GM19025 (cell line): ENCODE measurements around the gene FAM83G.

Experiments used
- ATAC-seq: cut with Tn5 transposase; IDR thresholded peaks from one replicate; pipeline ENCODE4 v1.9.1; 2021; ENCODE audit warnings: mild to moderate bottlenecking, low read depth, moderate library complexity; ENCODE audit not compliant: unreplicated experiment

FAM83G gene

DNA sequence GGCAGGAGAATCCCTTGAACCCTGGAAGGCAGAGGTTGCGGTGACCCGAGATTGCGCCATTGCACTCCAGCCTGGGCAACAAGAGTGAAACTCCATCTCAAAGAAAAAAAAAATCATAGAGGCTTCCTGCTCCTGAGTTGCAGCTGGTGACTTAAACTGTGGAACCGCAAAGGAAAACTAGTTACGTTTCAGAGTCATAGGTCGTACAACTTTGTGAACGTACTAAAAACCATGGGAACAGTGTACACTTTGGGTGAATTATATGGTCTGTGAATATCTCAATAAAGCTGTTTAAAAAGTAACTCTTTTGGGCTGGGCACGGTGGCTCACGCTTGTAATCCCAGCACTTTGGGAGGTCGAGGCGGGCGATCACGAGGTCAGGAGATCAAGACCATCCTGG lies 29.0 kb downstream of the FAM83G start:
- no peak for ATAC-seq

DNA sequence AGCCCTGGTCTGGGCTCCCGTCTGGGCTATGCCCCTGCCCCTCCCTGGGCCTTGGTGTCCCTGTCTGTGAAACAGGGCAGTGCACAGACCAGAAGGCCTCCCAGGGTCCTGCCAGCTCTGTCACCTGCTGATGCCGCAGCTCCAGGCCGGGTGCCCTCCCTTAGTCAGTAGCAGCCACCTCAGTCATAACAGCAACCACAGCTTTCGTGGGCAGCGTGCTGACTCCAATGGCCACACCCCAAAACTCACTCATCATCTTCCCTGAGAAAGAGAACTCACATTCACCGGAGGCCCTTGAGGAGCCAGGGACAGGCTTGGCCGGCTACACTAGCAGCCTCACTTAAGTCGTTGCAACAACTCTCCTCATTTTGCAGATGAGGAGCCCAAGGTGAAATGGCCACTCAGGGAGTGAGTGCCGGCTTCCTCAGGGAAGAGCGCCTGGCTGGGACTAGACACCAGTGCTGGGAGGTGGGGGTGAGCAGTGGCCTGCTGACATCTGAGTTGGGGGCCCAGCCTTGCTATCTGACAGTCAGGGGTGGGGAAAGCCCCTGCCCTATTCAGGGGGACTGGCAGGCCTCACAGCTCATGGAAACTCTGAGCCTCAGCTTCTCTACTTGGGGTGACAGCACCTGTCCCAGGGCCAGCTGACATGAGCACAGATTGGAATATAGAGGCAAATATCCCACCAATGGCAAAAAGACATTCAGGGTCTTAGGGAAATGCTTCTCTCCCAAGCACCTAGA lies 30.0 kb downstream of the FAM83G start:
- ATAC-seq = no peak

DNA sequence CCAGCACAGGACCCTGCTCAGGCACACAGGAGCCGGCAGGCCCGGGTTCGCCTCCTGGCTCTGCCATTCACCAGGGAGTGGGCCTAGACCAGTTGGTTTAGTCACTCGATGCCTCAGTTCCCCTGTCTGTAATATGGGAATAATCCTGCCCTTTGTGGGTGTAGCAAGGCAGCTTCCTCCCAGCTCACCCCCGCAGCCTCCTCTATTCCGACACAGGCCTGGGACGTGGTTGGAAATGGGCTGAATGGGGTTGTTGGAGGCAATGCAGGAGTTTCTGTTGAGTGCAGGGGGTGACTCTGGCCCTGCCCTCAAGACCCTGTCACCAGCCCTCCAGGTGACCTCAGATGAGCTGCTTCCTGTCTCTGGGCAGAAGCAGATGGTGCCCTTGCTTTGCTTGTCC lies 32.8 kb downstream of the FAM83G start:
- ATAC-seq = no peak

DNA sequence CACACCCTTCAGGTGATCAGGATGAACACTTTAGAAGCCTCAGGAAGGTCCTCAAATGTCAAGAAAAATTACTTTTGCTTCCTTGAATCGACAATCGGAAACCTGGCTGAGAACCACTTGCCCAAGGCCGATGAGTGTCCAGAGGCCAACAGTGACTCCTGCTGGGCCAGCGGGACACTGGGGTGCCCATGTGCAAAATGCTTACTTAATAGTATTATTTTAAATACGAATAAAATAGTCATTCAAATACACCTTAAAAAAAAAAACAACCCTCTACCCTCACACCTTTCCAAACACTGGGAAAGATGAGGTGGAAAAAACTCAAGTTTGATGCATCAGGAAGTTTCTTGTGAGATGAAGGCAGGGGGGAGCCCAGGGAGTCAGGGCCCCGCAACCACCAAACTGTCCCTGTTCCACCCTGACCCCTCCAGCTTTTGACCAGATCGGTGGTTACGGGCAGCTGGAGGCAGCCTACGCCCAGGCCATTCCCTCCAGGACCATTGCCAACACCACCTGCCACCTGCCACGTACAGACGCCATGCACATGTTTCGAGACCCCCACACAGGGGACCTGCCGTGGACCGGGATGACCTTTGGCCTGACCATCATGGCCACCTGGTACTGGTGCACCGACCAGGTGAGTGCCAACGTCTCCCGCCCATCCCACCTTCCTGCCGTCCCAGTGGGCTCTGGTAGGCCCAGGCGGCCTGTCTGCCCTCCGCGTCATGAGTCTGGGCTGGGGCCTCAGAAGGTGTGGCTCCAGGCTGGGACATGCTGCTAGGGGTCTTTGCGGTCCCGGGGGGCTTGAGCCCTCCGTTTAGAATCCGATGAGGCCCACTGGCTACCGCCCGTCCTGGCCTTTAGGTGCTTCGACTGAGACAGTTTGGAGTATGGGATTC lies 33.7 kb downstream of the FAM83G start:
- no peak for ATAC-seq

DNA sequence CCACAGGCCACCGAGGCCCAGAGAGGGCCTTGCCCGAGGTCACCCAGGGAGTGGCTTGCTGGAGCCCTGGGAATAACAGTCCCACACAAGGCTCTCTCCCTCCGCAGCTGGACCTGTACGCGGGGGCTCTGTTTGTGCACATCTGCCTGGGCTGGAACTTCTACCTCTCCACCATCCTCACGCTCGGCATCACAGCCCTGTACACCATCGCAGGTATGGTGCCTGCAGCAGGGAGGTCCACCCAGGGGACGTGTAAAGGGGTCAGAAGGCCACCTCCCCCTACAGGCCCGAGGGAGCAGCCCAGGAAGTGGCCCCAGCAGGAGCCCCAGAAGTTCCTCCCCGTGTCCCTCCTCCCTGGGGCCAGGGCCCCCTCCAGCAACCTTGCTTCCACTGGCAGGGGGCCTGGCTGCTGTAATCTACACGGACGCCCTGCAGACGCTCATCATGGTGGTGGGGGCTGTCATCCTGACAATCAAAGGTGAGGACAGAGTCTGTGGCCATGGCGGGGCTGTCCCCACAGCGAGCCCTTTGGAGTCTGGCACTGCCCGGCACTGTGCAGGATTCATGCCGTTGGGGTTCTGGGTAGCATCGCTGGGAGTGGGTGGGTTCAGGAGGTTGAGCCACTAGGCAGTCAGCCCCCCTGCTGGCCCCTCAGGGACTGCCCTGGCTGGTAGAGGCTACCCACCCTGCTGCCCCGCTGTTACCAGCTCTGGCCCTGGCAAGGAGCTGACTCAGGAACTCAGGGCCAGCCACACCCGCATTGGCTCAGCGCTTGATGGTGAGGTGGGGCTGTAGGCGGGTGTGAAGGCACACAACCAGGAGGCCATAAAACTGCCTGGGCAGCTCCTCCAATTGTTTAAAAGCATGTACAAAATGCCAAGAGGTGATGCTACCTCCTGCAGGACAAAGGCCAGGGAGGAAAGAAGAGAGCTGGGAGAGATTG lies 35.3 kb downstream of the FAM83G start:
- ATAC-seq = no peak

DNA sequence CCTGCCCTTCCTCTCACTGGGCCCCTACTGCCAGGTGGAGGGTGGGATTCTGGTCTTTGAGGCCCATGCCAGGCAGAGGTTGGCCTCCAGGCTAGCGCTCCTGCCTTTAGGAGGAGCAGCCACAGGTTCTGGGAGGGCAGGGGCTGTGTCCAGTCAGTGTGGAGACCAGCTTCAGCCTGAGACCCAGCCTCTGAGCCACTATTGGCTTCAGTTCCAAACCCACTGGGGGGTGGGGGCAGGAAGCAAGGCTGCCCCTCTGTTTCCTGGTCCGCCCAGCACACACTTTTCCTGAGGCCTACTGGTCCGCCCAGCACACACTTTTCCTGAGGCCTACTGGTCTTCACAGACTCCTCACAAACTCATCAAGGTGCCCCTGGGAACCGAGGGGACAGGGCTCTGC lies 36.2 kb downstream of the FAM83G start:
- no peak for ATAC-seq

DNA sequence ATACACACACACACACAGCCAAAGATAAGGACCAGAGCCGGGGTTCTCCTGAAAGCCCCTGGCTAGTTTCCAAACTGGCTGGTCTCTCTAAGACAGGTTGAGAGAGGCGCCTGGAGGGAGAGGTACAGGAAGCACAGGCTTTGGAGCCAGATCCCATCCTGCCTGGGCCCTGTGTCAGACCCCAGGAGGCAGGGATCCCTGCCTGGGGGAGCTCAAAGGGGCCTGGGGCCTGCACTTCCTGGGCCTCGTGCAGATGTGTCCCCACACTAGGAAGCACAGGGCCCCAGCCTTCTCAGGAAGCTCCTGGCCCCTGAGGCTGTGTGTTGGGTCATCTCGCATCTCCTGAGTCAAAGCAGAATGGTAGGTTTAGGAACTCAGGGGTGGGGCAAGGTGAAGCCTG lies 36.6 kb downstream of the FAM83G start:
- ATAC-seq = no peak

DNA sequence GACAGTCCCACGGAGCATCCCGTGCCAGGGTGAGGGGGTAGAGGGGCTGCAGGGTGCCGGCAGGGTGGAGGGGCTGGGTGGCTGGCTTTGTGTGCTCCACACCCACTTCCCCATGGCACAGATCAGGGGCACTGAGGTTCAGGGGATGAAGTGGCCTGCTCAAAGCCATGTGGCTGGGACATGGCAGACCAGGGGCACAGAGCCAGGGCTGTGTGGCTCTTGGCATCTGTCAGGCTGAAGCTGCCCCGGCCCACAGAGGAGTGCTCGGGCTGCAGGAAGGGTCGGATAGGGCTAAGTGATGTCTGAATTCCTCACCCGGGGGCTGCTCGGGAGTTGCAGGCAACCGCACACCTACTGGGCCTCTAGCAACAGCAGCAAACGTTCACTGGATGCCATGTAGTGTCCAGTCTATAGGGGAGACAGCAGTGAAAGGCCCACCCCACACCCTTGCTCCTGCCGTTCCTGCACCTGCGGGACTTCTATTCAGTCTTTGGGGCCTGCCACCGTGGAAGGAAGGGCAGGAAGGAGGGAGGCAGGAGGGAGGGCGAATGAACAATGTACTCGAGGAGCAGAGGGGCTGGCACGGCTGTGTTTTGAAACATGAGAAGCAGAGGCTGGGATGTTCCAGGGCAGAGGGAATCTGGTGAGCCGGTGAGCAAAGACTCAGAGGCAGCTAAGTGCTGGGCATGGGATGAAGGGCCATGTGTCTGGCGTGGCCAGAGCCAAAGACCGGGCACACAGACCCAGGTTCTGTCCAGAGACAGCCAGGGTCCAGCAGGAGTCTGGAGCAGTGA lies 37.5 kb downstream of the FAM83G start:
- no peak for ATAC-seq

DNA sequence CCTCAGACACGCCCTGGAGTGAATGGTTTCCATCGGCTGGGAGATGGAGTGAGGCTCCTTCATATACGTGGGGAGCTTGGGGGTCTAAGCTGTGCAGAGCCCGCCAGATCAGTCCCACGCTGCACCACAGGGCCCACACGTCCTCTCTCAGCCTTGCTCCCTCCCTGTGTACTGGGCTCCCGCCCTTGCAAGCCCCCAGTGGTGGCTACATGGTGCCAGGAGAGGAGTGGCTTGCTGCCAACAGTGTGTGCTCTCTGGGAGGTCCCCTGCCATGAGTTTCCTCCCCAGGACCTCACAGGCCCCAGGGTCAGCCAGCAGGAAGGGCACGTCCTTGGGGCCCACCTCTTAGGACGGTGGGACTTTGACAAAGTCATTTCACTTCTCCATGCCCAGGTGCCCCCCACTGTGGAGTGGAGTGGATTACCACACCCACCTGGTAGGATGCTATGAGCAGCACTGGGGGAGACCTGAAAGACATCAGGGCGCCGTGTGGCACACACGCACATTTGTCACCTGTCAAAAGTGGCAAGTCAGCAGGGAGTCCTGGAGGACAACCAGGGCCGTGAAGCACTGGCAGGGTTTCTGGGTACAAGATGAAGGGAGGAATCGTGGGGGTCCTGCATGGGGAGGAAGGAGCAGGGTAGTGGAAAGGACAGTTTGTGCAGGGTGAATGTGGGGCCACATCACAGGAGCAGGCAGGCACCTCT lies 38.9 kb downstream of the FAM83G start:
- ATAC-seq = no peak

DNA sequence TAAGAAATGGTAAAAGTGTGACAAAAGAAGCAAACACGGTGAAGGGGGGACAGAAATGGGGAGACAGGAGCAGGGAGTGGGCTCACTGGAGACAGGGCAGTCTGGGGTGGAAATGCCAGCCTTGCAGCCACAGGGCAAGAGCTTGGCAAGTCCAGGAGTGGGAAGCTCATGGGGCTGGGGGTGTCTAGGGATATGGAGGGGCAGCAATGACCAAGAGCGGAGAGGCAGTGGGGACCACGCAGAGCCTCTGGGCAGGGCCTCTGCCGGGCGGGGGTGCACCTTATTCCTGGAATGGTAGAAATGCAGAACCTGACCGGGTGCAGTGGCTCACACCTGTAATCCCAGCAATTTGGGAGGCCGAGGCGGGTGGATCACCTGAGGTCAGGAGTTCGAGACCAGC lies 40.0 kb downstream of the FAM83G start:
- no peak for ATAC-seq

DNA sequence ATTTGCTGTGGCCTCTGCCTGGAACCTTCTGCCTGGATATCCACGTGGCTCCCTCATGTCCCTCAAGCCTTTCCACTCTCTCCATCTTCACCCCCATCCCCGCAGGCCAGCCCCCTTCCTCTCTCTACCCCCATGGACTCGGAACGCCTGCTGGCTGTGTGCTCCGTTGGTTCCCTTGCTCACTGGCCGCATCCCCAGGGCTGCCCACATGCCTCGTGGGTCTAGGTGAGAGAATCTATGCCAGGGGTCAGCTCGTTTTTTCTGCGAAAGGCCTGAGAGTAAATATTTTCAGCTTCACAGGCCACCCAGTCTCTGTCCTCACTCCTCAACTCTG lies 40.6 kb downstream of the FAM83G start:
- no peak for ATAC-seq

DNA sequence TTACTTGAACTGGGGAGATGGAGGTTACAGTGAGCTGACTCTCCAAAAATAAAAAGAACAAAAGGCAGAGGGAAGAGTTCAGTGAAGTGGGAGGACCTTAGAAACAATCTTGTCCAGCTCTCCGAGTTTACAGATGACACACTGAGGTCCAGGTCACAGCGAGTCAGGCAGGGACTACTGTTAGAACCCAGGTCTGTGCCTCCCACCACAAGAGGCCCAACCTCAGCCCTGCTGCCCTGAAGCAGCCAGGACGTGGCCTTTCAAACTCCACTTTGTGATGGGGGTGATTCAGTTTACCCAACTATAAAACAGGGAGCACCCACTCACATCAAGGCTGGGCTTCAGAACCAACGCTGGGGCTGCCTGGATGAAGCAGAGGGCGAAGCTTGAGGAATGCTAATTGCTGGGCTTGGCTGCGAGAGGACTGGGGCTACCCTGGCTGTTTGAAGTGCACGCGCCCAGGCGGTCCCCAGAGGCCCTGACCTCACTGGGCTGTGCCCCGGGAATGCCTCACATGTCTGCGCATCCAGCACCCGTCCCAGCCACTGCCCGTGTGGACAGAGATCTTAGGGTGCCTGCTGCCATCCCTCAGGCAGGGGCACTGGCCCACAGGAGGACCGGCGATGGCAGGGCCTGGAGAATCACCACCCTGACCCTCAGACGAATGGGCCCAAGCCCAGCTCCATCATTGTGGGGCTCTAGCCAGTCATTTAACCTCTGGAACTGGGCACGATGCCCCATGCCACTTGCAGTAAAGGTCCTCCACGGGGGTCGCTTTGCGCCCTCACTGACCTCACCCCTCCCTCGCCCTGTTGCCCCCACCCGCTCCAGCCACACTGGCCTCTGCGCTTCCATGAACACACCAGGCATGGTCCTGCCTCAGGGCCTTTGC lies 41.2 kb downstream of the FAM83G start:
- no peak for ATAC-seq

DNA sequence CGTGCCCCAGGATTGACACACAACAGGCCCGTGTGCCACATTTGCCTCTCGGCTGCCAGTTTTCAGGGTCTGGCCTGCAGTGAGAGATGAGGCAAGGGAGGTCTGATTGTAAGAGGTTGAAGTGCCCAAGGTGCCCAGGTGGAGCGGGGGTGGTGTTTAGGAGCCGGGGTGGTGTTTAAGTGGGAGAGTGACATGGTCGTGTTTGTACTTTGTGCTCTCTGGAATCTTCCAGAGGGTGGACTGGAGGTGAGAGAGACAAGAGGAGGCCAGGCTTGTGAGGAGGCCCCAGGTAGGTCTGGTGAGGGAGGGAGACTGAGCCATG lies 42.1 kb downstream of the FAM83G start:
- no peak for ATAC-seq

DNA sequence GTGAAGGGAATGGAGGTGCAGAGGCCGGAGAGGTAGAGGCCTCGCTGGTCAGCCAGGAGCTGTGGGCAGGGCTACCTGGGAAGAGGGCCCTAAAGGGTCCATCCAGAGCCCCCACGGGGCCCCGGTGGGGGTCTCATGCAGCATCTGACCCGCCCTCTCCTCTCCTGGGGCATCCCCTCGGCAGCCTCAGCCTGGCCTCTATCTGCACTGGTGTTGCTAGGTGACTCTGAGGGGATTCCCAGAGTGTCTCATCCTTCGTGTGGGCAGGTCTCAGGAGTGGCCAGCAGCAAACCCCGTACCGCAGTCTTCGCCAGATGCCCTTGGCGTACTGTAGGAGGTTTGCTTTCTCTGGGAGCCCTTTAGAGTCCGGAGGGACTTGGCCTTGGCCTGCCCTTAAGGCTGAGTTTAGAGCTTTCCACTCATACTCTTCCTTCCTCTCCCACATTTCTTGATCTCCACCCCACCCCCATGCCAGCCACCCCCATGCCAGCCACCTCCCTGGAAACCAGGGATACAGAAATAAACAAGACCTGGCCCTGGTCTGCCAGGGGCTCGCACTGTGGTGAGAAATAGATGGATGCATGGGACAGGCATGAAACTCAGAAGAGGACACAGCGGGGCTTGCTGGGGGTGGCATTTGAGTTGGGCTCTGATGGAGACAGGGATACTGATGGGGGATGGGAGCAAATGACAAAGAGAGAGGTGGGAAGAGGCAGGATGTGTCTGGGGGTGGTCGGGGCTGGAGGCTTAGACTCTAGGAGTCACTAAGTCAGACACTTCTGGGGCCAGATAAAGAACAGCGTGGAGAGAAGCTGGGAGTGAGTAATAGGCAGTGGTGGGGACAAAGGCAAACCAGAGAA lies 42.7 kb downstream of the FAM83G start:
- no peak for ATAC-seq

DNA sequence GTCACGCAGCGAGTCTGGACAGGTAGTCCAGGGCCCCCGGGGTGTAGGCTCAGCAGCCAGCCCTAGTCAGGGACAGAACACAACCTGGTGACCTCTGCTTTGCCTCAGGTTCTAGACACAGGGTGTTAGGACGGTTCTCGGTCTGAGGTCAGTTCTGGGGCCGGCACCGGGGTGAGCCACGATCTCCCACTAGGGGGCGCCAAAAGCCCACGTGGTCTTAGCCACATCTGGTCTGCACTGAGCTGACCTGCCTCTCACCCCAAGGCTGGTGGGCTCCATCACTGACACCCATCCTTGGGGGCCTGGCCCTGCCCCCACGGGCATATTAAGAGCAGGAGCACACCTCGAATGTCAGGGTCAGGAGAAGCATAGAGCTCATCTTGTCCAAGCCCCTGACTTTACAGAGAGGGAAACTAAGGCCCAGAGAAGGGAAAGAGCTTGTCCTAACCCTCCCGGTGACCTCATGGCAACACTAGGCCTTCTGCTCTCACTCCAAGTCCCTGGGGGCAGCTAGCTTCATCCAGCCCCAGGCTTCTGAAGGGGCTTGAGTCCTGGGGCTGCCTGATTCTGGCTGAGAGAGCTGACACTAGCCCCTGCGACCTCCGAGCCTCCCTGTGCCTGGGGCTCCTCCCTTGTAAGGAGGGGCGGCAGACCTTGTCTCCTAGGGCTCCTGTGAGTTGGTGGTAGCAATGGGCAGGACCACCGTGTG lies 43.6 kb downstream of the FAM83G start:
- ATAC-seq = peak; percentile 71

DNA sequence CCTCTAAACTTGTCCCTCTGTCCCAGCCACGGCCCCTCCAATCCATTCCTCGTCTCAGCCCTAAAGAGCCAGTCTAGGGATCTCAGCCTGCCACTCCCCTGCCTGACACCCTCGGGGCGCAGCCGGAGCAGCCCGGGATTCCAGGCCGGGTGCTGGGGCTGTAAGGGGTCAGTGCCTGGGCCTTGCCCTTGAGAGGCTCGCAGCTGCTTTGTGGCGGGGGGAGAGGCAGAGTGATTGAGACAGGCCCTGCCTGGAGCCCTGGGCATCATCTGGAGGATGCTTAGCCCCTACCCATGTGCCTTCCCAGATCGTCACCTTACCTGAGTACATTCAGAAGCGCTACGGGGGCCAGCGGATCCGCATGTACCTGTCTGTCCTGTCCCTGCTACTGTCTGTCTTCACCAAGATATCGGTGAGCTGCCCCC lies 44.3 kb downstream of the FAM83G start:
- ATAC-seq = no peak

DNA sequence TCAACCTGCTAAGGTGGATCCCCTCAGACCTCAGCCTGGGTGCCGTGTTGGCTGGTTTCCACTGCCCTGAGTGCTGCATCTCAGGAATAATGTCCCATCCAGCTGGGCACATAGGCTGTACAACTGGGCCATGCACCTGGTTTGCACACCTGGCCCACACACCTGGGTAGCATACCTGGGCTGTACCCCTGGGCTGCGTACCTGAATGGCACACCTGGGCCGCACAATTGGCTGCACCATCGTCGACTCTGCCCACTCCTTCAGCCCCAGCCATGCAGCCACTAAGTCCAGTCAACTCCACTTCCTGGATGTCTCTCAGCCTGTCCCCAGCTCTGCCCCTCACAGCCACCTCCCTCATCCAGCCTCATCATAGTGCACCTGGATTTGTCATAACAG lies 44.7 kb downstream of the FAM83G start:
- no peak for ATAC-seq
